Esophagus muscularis mucosa (tissue), 4 donors: ENCODE results near the gene EPAS1.

Source experiments
- CTCF ChIP-seq, 3 experiments: fragments of 200-600 bp in 2 of 3; fragments of 450-650 bp in 1 of 3; sonication (generic) in 2 of 3; IDR thresholded peaks; one replicate each; pipeline ENCODE4 v1.5.1; 2017 to 2019; ENCODE audit warnings: antibody characterized with exemption in 3 of 3, mild to moderate bottlenecking in 2 of 3, moderate library complexity in 1 of 3
- EP300 ChIP-seq: sonication (generic); formaldehyde crosslinking; IDR thresholded peaks from one replicate; pipeline ENCODE4 v1.6.1; 2017; ENCODE audit warnings: antibody characterized with exemption
- POLR2A ChIP-seq: fragments of 450-650 bp; IDR thresholded peaks from one replicate; pipeline ENCODE4 v1.6.1; 2017; ENCODE audit warnings: antibody characterized with exemption, moderate library complexity, mild to moderate bottlenecking, low read depth
- POLR2AphosphoS5 ChIP-seq, 2 donors: sonication (generic); formaldehyde crosslinking; IDR thresholded peaks; one replicate each; pipeline ENCODE4 v1.6.1; 2017; ENCODE audit warnings: antibody characterized with exemption in 2 of 2

GRCh38 chr2:46296216-46296839 lies 879 bp upstream of the EPAS1 start:
- TF ChIP-seq CTCF (IDR thresholded peaks at IDR 0.05) (no peak), POLR2AphosphoS5 (IDR thresholded peaks at IDR 0.05) (no peak), EP300 (no peak), POLR2A (no peak)
